OCI-M2 (cell line): ENCODE measurements around the gene RFNG.

Experiments
- DNase-seq: peaks from one replicate; lab custom pipeline; 2025; ENCODE audit not compliant: unreplicated experiment; lab: John Stamatoyannopoulos, UW

Gene RFNG

DNA sequence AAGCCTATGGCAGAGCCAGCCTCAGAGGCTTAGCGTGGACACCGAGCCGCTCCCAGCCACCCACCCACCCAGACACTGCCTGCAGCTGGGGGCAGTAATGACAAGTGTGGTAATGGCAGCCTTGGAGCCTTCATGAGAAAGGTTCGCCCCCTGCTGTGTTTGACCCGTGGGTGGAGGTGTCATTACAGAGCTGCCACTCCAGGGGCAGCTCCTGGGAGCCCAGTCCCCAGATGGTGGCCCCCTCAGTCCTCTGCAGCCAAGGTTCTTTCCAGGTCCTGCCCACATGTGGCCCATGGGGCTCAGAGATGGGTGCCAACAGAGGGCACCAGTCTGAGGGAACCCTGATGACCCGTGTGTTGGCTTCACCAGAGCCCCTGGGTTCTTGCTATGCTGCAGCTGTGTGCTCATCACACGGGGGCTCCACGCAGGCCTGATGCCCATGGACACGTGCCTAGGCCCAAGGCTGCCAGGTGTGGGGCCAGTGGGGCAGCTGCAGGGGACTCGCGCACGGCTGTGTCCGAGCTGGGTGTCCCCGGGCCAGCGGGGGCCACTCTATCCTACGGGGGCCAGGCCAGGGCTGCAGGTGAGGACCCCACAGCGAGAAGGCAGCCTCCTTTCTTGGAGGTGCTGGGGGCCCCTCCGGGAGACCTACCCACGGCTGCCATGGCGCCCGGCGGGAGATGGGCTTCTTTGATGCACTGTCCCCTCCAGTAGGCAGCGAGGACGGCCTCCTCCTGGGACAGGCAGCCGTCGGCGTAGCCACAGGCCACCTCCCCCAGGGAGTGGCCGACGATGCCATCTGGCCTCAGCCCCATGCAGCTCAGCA is 38.3 kb upstream of the RFNG start:
- DNase-seq, result no peak

DNA sequence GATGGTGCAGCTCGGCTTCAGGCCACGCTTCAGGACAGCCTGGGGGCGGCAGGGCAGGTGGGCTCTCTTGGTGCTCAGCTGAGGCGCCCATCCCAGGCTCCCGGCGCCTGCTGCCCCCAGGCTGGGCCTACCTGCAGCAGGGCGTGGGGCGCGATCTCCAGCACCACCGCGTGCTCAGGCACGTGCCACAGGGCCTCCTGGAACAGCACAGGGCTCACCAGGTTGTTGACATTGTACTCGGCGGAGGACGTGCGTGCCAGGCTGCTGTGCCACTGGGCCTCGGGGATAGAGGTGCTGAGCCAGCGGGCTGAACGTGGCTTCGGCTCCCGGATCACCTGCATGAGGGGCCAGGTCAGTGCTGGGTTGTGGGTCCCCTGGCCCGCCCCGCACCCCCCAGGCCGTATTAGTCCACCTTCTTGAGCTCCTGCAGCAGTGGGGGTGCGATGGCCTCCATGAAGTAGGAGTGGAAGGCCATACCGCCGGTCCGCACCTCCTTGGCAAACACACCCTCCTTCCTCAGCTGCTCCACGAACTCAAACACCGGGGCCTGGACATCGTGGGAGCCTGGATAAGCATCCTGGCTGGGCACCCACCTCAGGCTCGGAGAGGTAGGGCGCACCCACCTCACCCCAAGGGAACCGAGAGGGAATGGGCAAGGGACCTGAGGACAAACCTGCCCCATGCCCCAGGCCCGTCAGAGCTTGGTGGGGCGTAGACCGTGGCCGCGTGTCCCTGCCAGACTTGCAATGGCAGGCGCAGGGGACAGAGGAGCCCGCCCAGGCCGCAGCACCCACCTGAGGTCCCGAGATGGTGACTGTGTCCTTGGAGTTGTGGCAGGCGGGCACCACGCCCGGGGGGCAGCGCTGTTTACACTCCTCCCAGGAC is 37.5 kb upstream of the RFNG start:
- DNase-seq, result no peak

DNA sequence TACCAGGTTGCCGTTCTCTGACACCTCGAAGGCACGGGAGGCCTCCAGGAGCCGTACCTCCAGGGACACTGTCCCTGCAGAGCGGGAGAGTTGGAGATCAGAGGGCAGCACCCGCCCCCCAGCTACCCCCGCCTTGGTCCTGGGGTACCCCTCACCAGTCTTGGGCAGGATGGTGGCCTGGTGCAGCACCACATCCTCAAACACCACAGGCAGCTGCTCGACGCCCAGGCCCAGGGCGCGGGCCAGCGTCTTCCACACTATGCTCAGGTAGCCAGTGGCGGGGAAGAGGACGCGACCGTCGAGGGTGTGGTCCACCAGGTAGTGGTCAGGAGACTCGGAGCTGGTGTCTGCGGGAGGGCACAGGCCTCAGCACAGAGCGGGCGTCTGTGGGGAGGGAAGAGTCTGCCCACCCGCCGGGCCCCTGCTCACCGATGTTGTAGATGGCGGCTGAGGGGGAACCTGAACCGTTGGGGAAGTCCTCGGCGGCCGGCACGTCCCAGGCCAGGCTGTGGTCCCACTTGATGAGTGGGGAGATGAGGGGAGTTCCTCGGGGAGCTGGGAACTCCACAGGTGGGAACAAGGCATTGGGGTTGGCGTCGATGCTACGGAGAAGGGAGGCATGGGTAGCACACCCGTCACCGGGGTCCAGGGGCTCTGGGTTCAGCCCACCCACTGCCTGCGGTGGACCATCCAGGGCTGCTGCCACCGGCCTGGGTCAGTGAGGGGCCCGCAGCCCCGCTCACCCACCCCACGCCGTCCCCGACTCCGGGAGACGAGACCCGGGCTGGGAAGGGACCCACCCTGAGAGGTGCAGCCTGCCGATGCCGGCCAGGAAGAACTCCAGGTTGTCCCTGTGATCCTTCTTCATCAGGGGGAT is 36.6 kb upstream of the RFNG start:
- no peak for DNase-seq

DNA sequence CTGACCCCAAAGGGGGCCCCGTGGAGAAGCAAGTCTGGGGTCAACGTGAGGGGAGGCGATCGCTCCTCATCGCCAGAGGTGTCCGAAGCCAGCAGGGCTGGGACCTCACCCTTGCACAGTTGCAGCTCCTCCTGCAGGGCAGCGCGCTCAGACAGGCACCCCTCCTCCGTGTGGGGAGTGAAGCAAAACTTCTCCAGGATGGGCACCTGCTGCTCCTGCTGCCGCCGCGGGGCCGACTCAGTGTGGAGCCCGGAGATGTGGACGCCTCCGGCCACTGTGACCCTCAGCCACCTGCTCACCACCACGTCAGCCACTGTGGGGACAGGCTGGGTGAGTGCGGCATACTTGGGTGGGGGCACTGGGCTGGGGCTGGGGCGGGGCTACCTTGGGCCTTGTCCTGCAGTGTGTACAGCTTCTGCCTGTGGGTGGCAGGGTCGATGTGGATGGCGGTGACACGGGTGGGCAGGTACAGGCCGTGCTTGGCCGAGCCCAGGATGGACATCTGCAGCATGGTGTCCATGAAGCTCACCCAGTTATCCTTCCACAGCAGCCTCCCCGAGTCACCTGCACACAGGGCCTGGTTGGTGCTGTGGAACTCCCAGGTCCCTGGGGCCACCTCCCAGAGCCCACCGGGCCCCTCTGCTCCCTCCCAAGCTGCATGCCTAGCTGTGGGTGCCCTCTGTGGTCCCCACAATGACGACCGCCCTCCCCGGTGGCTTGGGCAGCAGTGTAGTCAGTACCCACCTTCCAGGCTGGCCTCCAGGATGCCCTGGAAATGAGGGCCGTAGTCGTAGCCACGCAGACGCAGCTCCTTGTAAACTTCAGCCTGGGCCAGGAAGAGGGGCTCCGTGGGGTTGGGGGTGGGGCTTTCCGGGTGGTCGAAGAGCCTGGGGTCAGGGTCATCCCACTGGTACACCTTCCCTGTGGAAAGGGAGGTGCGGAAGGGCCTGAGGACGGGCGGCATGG is 35.6 kb upstream of the RFNG start:
- no peak for DNase-seq

DNA sequence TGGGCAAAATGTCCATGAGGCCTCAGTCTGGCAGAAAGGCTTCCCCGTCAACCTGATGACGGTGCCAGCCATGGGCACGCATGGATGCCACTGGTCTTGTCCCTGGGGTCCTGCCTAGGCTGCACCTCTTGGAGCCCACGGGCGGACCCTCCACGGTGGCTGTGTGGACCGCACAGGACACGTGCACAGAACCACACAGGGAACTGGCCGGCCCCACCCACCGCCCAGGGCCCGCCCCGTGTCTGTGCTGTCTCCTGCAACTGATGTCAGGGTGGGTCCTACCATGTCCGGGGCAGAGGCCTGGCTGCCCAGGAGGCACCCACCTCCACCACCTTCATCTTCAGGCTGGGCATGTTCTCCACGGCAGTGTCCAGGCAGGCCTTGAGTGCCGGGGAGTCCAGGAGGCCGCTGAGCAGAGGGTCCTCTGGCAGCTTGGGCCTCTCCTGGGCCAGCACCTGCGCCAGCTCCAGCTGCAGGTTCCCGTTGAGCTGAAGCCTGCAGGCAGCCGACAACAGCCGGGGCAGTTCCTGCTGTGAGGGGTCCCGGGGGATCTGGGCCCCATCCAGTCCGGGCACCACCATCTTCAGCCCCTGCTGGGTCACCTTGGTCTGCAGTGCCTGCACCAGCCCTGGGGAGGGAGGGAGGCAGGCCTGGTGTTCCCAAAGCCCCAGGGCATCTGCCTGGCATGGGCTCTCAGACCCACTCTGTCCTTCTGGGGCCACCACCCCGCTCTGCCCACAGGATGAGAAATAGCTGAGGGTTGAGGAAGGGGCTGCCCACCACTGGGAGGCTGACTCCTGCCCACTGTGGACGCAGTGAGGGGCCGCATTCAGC is 34.5 kb upstream of the RFNG start:
- DNase-seq, result no peak

DNA sequence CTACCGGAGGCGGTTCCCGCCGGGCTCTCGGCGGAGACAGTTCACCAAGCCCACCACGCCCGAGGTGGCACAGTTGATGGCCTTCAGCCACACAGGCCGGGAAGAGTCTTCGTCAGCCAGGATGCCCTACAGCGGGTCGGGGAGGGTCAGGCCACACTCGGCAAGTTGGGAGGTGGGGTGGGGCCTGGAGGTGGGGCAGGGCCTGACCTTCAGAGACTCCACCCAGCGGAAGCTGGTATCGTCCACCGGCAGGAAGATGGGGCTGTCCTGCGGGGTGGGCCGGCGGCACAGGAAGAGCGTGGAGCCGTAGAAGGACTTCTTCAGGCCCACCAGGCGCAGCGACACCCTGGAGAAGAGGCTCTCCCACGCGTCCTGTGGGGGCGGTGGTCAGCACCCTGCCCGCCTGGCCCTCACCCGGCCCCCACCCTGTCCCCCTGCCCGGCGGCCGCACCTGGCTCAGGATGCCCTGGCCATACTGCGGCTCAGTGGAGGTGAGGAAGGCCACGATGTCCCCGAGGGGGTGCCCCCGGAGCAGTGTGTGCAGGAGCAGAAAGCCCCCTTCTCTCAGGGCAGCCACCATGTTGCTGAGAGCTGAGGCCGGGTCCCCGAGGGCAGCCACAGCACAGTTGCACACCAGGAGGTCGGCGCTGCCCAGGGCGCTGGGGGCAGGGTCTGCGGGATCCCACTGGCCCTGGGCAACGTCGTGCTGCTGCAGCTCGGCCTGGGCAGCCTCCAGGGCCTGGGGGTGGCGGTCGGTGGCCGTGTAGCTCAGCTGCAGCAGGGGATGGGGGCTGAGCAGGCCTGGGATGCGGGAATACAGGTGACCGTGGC is 33.6 kb upstream of the RFNG start:
- no peak for DNase-seq

DNA sequence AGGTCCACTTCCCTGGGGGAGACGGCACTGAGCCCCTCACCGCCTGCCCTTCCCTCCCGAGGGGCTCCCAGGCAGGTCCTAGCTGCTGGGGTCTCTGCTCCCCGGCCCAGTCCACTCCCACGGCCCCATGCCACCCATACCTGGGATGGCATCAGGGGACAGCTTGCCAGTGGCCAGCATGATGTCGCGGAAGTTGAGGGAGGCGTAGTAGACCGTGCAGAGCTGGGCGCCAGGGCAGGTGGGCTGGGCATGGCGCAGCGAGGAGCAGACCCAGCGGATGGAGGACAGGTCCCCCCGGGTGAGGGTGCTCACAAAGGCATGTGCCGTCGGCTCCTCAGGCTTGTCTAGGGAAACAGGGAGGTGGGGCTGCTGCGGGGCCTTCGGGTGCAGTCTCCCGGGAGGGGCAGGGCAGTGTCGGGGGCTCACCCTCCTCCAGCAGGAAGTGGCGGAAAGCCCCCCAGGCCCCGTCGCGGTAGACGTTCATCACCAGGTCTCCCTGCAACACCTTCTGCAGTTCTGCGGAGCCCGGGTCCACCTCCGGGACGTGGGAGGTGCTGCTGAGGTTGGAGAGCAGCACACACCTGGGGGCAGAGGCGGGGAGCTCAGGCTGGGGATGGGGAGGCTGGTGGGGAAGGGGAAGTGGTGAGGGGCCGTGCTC is 32.9 kb upstream of the RFNG start:
- no peak for DNase-seq

DNA sequence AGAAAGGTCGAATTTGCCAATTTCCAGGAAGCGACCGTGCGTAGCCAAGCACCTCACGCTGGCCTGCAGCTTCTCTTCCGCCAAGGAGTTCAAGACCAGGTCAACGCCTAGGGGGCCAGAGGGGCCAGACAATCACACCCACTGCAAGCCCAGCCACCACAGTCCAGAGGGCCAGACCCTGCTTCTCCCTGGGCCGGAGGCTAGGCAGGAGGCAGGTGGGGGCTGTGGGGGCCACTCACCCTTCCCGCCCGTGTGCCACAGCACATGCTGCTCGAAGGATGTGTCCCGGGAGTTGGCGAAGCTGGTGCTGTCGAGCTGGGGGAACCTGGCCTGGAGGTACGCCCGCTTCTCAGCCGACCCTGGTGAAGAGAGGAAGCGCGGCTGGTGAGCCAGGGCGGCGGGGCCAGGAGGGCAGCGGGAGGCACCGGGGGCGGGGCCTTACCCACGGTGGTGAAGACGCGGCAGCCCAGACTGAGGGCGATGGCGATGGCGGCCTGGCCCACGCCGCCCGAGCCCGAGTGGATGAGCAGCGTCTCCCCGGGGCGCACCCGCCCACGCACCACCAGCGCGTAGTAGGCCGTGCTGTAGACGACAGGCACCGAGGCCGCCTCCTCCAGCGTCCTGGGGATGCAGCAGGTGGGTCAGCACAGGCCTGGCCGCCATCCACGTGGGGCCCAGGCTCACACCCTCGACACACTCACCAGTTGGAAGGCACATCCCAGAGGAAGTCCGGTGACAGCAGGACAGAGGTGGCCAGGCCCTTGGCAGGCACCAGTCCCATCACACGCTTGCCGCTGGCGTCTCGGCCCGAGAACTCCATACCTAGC is 32.1 kb upstream of the RFNG start:
- no peak for DNase-seq

DNA sequence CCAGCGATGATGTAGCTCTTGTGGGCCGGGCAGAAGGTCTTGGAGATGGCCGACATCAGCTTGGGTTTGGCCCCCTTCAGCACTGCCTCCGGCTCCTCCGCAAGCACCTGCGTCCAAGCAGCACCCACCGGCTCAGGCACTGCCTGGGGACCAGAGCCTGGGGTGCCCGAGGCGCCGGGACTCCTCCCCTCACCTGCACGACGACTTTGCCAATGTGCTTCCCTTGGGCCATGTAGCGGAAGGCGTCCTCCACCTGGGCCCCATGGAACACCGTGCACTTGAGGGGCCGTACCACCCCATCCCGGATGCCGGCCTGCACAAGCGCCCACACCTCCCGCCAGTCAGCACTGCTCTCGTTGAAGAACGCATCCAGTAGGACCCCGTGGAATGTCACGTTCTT is 31.4 kb upstream of the RFNG start:
- no peak for DNase-seq

DNA sequence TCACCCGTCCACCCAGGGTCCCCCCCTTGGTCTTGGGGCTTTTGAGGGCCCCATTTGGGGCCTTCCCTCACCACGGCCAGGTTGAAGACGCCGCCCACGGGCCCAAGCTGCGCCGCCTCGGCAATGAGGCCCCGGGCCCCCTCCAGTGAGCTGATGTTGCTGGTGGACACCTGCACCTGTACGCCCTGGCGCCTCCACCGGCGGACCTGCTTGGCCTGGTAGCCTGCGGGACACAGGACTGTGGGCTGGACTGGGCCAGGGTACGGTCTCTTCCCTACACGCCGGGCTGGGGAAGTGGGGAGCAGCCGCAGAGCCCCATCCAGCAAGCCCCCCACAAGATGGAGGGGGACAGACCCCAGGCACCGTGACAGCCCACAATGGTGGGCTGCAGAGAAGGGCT is 30.8 kb upstream of the RFNG start:
- DNase-seq, result no peak

DNA sequence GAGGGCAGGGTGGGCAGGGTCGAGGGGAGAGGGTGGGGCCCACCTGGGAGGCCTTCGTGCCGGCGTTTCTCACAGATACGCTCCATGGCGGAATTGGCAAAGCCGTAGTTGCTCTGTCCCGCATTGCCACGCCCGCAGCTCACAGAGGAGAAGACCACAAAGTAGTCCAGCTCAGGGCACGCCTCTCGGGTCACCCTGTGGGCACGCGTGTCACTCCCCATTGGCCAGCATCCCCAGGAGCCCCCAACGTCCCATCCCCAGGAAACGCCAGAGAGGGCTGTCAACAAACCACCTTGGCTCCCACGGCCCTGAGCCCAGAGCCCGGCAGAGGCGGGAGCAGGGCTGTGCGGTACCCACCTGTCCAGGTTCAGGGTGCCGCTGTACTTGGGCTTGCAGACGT is 30.4 kb upstream of the RFNG start:
- DNase-seq, result no peak

DNA sequence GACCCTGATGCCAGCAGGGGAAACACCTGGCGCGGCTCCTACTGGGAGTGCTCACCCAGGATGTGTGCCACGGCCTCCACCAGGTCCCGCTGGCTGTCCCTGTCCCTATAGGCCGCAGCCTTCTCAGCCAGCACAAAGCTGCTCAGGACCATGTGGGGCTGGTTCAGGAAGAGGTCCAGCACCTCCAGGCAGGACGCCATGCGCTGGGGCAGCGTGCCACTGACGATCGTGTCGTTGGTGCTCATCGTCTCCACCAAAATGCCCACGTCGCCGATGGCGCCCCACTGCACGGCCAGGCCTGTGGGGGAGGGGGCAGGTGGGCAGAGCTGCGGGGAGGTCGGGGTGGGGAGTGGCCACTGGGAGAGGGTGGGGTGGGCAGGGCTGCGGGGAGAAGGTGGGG is 29.9 kb upstream of the RFNG start:
- no peak for DNase-seq

DNA sequence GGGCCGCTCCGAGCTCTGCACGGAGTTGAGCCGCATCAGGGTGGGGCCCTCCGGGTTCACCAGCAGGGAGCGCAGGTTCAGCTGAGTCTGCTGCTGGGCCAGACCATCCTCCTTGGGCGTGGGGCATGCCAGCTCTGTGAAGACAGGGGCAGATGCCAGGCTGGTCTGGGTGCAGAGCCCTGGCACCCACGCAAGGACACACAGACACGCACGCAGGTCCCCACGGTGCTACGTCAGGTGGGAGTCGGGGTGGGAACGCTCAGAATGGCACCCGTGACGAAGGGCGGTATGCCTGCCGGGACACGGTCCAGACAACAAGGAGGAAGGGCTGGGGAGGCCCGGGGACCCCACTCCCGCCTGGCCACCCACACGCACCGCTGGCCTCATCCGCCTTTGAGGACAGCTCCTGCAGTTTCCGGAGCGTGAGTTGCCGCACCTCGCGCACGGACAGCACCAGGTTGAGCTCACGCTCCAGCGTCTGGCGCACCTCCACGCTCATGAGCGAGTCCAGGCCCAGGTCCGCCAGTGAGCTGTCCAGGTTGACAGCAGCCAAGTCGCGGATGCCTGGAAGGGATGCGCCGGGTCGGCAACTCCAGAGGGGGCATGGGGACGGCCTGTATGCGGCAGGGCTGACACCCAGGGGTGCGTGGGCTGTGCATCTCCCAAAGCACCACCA is 29.3 kb upstream of the RFNG start:
- no peak for DNase-seq

DNA sequence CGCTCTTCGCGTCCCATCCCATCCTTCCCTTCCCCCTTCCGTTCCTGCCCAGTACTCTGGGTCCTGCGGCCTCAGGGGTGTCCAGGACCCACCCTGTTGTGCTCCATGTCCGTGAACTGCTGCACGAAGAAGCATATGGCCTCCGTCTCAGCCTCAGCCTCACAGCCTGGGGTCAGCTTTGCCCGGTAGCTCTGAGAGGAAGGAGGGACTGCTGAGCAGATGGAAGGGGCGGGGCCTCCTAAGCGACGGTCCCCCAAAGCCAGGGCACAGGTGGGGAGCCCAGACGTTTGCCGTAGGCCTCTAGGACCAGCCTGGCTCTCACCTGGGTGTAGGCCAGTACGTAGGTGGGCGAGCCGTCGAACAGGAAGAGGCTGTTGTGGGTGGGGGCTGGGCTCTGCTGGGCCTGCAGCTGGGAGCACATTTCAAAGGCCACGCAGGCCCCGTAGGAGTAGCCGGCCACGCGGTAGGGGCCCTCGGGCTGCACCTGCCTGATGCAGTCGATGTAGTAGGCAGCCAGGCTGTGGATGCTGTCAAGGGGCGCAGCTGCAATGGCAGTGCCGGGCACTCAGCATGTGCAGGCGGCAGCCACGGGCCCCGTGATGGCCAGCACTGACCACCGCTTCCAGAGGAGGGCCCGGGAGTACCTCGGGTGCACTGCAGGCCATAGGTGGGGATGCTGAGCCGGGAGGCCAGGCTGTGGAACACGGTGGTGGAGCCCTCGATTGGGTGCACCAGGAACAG is 28.6 kb upstream of the RFNG start:
- no peak for DNase-seq

DNA sequence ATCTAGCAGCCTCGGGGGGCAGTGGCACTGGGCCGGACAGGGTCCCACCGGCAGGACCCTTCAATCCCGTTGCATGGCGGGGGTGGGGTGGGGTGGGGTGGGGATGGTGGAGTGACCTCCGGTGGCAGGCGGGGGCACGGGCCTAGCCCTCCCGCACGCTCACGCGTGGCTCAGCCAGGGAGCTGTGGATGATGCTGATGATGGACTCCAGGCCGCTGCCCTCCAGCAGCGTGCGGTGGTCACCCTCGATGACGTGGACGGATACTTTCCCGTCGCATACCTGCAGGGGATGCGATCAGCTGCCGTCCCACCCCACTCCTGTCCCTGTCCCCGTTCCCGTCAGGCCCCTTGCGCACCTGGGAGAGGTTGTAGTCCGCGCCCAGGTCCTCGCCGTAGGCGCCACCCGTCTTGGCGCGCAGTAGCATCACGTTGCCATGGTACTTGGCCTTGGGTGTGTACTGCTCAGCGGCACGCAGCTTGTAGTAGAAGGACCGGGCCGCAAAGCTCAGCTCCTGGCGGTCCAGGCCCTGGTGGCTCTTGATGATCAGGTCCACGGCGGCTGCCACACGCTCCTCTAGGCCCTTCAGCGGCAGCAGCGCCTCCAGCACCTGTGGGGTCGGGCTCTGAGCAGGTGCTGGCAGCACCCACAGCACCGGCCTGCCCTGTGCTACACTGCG is 27.5 kb upstream of the RFNG start:
- DNase-seq, result no peak
